ENCODE data around the gene NFKB1.
A peak's percentile ranks its signal among the peaks of the same experiment; 100 is the strongest.

NFKB1 gene

DNA sequence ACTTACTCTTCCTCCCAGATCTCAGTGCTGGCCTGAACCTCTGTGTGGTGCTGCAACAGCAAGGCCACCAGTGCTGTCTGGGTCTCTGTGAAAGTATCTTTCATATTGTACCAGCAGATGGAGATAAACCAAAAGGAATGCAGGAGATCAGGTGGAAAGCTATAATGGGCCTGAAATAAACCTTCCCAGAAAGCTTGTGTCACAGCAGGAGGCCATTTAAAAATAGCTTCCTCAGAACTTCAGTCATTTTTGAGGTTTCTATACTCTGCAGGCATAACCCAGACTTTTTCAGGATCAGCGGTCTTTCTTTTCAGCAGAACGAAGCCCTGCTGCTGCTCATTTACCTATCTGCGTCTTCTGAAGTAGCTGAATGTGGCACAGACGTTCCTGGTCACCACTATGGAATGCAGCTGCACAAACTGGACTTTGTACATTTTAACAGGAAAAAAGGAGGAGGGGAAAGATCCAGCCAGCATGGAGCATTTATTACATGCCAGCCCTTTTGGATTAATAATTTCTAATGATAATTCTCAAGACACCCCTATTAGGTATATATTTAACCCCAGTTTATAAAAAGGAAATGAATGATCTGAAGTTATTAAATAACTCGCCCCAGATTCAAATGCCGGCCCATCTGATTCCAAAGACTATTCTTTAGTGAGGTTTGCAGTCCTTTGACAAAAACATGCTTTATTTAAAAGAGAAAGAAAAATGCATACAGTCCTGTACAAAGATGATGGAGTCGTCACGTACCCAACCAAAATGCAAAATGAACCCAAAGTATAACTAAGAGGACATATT, 119.7 kb downstream of the NFKB1 start:
- Histone ChIP-seq H3K27ac (ENCODE audit: low read length) (no peak overlapping the region), H3K4me1 (ENCODE audit: low read length) (peaks cover 21% of the 10 kb centered on the region), H3K4me2 (ENCODE audit: low read length) (no peak overlapping the region), H3K79me2 (ENCODE audit: low read length) (no peaks in the 10 kb centered on the region), H3K9ac (ENCODE audit: low read length) (no peak overlapping the region), H3K9me3 (ENCODE audit: insufficient read depth, low read length) (no peaks in the 10 kb centered on the region), H3K27me3 (ENCODE audit: low read depth, low read length) (no peaks in the 10 kb centered on the region; the same call in 1 of the 2 replicates), H4K20me1 (ENCODE audit: insufficient read depth, low read length) (no peaks in the 10 kb centered on the region), H2AFZ (ENCODE audit: low read depth, low read length) (no peak overlapping the region), H3K4me3 (ENCODE audit: low read length) (no peak overlapping the region), H3K36me3 (replicated peaks; ENCODE audit: low read depth, low read length) (peaks cover 22% of the 10 kb centered on the region)
- TF ChIP-seq EZH2phosphoT487 (IDR thresholded peaks at IDR 0.05; ENCODE audit: low read depth) = no peak
- TF ChIP-seq, protein P1, sequence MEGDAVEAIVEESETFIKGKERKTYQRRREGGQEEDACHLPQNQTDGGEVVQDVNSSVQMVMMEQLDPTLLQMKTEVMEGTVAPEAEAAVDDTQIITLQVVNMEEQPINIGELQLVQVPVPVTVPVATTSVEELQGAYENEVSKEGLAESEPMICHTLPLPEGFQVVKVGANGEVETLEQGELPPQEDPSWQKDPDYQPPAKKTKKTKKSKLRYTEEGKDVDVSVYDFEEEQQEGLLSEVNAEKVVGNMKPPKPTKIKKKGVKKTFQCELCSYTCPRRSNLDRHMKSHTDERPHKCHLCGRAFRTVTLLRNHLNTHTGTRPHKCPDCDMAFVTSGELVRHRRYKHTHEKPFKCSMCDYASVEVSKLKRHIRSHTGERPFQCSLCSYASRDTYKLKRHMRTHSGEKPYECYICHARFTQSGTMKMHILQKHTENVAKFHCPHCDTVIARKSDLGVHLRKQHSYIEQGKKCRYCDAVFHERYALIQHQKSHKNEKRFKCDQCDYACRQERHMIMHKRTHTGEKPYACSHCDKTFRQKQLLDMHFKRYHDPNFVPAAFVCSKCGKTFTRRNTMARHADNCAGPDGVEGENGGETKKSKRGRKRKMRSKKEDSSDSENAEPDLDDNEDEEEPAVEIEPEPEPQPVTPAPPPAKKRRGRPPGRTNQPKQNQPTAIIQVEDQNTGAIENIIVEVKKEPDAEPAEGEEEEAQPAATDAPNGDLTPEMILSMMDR (IDR thresholded peaks at IDR 0.05; ENCODE audit: low read depth, low read length) = peak; percentile 54

DNA sequence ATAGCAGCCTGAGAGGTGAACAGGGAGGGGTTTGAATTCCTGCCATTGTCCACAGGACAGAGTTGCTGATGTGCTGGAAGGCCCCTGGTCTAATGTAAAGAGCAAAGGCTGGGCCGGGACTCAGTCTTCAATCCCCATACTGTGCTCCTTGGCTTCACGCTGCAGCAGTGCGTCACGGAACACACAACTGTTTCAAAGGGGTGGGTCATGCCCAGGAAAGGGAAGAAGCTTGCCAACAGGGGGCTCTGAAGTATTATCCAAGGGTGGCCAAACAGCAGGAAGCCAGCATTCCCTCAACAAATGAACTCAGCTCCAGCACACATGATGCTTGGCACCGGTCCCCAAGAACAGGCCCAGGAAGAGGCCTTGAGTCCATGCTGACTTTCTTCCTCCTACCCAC, 122.5 kb downstream of the NFKB1 start:
- H2AFZ ChIP-seq (ENCODE audit: low read depth, low read length) = no peak overlapping the region
- H3K9me3 ChIP-seq (ENCODE audit: insufficient read depth, low read length) = no peaks in the 10 kb centered on the region
- no peak overlapping the region for H3K27ac ChIP-seq (ENCODE audit: low read length)
- no peaks in the 10 kb centered on the region for H3K79me2 ChIP-seq (ENCODE audit: low read length)
- H3K4me1 ChIP-seq (ENCODE audit: low read length) = peaks cover 33% of the 10 kb centered on the region
- no peaks in the 10 kb centered on the region; the same call in 1 of the 2 replicates for H3K27me3 ChIP-seq (ENCODE audit: low read depth, low read length)
- no peak overlapping the region for H3K9ac ChIP-seq (ENCODE audit: low read length)
- H3K4me3 ChIP-seq (ENCODE audit: low read length) = no peak overlapping the region
- H3K4me2 ChIP-seq (ENCODE audit: low read length) = no peak overlapping the region
- H3K36me3 ChIP-seq (replicated peaks; ENCODE audit: low read depth, low read length) = peaks cover under 1% of the 10 kb centered on the region
- TF ChIP-seq, protein P1 (IDR thresholded peaks at IDR 0.05; ENCODE audit: low read depth, low read length) = peak; percentile 17
- no peak for TF ChIP-seq EZH2phosphoT487 (IDR thresholded peaks at IDR 0.05; ENCODE audit: low read depth)
- H4K20me1 ChIP-seq (ENCODE audit: insufficient read depth, low read length) = no peaks in the 10 kb centered on the region

DNA sequence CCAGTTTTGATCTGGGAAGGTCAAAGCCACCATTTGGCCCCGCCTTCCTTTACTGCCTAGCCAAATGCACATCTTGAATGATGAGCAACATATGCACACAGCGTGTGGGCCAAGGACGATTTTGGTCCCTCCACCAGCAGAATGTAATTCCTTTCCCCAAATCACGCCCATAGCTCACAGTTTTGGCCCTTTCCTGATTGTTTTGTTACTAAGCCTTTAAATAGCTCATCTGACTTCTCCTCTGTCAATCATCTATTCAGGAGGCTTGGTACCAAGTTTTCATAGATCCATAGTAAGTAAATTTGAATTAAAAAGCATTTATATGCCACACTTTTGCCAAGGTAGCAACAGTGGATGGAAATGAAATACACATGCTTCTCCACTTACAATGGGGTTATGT, 123.3 kb downstream of the NFKB1 start:
- no peaks in the 10 kb centered on the region; the same call in 1 of the 2 replicates for H3K27me3 ChIP-seq (ENCODE audit: low read depth, low read length)
- no peak overlapping the region for H3K27ac ChIP-seq (ENCODE audit: low read length)
- H3K9me3 ChIP-seq (ENCODE audit: insufficient read depth, low read length) = no peaks in the 10 kb centered on the region
- TF ChIP-seq, protein P1 (IDR thresholded peaks at IDR 0.05; ENCODE audit: low read depth, low read length) = no peak
- TF ChIP-seq EZH2phosphoT487 (IDR thresholded peaks at IDR 0.05; ENCODE audit: low read depth) = no peak
- H3K36me3 ChIP-seq (replicated peaks; ENCODE audit: low read depth, low read length) = no peaks in the 10 kb centered on the region
- no peaks in the 10 kb centered on the region for H3K79me2 ChIP-seq (ENCODE audit: low read length)
- no peak overlapping the region for H3K4me2 ChIP-seq (ENCODE audit: low read length)
- no peak overlapping the region for H2AFZ ChIP-seq (ENCODE audit: low read depth, low read length)
- peaks cover 27% of the 10 kb centered on the region for H3K4me1 ChIP-seq (ENCODE audit: low read length)
- no peaks in the 10 kb centered on the region for H4K20me1 ChIP-seq (ENCODE audit: insufficient read depth, low read length)
- H3K4me3 ChIP-seq (ENCODE audit: low read length) = no peak overlapping the region
- H3K9ac ChIP-seq (ENCODE audit: low read length) = no peak overlapping the region

DNA sequence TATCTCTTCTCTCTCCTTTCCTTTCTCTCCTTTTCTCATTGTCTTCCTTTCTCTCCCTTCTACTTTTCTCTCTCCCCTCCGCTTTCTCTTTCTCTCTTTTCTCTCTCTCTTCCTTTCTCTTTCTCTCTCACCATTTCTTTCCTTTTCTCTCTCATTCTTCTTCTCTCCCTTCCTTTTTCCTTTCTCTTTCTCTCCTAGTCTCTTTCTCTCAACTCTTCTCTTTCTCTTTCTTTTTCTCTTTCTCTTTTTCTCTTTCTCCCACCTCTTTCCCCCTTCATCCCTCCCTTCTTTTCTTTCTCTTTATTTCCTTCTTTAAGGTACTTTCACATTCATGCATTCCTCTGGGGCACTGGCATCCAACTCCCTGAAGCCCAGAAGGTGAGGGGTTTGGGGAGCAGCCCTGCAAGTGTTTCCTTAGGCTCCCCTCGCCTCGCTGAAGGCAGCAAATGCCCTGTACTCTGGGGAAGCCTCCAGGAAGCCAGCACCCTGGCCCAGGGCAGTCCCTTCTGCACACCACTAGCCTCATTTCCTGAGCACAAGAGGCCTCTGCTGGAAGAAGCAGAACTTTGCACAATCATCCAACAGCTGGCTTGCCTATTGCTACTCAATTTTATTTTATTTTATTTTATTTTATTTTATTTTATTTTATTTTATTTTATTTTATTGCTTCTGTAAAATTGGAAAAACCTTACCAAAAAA, 124.2 kb downstream of the NFKB1 start:
- peaks cover 27% of the 10 kb centered on the region for H3K4me1 ChIP-seq (ENCODE audit: low read length)
- H3K9me3 ChIP-seq (ENCODE audit: insufficient read depth, low read length) = no peaks in the 10 kb centered on the region
- TF ChIP-seq EZH2phosphoT487 (IDR thresholded peaks at IDR 0.05; ENCODE audit: low read depth) = no peak
- TF ChIP-seq, protein P1 (IDR thresholded peaks at IDR 0.05; ENCODE audit: low read depth, low read length) = peak; percentile 69
- peak overlapping the region; percentile 57 for H3K4me3 ChIP-seq (ENCODE audit: low read length)
- H3K36me3 ChIP-seq (replicated peaks; ENCODE audit: low read depth, low read length) = no peaks in the 10 kb centered on the region
- H4K20me1 ChIP-seq (ENCODE audit: insufficient read depth, low read length) = no peaks in the 10 kb centered on the region
- peak overlapping the region; percentile 35; the same call in 1 of the 2 replicates for H3K9ac ChIP-seq (ENCODE audit: low read length)
- no peaks in the 10 kb centered on the region; the same call in 1 of the 2 replicates for H3K27me3 ChIP-seq (ENCODE audit: low read depth, low read length)
- H3K27ac ChIP-seq (ENCODE audit: low read length) = no peak overlapping the region
- peak overlapping the region; percentile 72 for H2AFZ ChIP-seq (ENCODE audit: low read depth, low read length)
- H3K79me2 ChIP-seq (ENCODE audit: low read length) = no peaks in the 10 kb centered on the region
- peak overlapping the region; percentile 61 for H3K4me2 ChIP-seq (ENCODE audit: low read length)
